NCI-H1436 (cell line): Measurements from ENCODE around the gene SWSAP1.

Experiments
- DNase-seq: peaks from one replicate; lab custom pipeline; 2025; lab: John Stamatoyannopoulos, UW

SWSAP1 gene

DNA sequence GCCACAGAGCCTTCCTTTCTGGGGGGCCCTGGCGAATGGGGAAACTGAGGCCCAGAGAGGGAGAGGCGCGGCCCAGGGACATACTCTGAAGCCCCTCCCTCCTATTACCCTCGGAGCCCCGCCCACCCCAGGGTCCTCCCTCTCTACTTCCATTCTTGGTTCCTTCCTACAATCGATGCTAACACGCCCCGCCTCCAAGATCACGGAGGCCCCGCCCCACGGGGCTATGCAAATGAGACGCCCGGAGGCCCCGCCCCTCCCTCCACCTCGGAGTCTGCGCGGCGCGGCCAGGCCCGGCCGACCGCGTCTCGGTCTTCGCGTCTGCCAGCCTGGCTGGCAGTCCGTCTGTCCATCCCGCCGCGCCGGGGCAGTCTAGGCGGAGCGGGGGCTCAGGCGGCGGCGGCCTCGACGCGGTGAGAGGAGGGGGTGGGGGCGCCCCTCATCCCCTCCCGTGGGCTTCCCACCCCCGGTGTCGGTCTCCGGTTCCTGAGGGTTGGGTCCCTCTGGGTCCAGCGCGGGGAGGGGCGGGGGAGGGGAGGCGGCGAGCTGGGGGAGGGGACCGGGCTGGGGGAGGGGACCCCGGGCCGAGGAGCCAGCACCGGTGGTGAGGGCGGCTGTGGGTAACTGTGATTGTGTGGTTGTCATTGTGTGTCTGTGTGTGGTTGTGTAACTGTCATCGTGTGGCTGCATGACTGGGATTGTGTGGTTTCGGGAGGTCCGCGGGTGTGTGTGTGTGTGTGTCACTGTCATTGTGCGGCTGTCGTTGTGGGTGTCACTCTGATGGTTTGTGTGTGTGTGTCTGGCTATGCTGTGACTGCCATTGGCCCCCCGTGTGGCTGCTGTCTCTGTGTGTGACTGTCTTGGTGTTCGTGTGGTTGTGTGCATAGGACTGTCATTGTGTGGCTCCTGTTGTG lies 19.0 kb upstream of the SWSAP1 start, which contains the start of gene PLPPR2:
Gene PLPPR2, plus strand, starts transcription at position 273 of the 914 bp plus-strand sequence. CDS start 2,242 bp downstream, outside the sequence.
- peak; percentile 89 for DNase-seq

DNA sequence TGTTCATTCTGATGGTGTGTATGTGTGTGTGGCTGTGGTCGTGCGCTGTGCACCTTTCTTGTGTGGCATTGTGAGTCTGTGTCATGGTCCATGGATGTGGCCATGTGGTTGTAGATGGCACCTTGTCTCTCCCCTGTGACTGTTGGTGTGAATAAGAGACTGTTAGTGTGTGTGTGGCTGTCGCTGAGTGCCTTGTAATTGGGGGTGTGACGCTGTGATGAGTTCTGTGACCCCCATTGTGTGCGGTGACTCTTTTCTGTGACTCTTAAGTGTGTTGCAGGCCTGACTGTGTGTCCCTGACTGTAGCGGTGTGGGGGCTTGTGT lies 18.4 kb upstream of the SWSAP1 start:
- DNase-seq: no peak

DNA sequence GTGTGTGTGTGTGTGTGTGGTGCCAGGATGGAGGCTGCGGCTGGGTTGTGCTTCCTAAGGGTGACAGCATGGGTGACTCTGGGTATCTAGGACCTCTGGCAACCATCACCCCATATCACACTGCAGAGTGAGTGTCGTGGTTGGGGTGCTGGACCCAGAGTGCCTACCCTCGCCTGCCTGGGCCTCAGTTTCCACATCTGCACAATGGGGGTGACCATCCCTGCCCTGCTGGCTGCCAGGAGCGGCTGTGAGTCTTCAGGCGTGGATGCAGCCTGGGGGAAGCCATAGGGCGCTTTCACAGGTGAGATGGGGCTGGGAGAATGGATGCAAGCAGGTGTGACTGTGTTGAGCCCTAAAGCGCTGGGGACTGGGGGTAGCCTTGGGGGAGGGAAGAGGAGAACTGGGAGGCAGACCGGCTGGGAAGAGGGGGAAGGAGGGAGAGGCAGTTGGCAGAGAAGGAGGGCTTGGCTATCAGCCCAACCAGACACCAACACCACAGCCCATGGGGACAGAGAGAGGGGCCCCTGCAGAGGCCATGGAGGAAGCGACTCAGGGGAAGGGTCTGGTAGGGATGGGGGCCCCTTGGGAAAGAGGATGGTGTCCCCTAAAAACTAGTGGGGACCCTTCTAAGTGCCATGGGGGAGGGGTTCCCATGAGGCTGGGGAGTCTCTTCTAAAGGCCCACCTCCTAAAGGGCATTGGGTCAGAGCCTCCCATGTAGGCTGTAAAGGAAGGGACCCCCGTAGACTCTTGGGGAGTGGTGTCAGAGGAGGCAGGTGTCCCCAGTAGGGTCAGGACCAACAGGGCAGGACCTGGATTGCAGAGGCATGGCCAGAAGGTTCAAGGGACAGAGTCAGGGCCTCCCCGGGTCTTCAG lies 17.6 kb upstream of the SWSAP1 start:
- DNase-seq: no peak

DNA sequence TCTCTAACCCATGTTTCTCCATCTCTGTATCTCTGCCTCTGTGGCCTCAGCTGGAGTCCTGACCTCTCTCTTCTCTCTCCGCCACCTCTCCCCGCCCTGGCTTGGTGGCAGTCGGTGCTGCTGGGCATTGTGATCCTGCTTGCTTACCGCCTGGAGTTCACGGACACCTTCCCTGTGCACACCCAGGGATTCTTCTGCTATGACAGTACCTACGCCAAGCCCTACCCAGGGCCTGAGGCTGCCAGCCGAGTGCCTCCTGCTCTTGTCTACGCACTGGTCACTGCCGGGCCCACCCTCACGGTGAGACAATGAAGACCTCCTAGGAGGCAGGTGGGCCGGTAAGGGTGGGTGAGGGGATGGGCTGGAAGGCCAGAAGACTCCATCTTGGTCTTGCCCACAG lies 15.0 kb upstream of the SWSAP1 start:
- DNase-seq: no peak

DNA sequence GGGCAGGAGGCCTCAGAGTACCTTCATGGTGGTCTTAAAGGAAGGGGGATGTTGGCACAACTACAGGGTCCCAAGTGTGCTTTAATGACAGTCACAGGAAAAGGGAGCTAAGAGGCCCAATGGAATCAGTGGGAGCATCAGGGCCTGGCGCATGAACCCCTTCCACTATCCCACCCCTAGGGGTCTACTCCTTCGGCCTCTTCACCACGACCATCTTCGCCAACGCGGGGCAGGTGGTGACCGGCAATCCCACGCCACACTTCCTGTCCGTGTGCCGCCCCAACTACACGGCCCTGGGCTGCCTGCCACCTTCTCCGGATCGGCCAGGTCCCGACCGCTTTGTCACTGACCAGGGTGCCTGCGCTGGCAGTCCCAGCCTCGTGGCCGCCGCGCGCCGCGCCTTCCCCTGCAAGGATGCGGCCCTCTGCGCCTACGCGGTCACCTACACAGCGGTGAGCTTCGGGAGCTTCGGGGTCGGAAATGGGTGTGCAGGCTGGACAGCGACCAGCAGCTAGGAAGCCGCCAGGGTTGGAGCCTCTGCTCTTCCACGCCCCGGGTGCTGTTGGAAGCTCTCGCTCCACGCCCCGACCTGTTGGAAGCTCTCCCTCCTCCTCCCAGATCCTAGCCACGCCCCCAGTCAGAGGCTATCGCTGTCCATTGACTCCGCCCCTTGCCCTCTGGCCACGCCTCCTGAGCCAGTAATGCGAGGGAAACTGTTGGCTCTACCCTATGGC lies 13.3 kb upstream of the SWSAP1 start:
- DNase-seq: no peak

DNA sequence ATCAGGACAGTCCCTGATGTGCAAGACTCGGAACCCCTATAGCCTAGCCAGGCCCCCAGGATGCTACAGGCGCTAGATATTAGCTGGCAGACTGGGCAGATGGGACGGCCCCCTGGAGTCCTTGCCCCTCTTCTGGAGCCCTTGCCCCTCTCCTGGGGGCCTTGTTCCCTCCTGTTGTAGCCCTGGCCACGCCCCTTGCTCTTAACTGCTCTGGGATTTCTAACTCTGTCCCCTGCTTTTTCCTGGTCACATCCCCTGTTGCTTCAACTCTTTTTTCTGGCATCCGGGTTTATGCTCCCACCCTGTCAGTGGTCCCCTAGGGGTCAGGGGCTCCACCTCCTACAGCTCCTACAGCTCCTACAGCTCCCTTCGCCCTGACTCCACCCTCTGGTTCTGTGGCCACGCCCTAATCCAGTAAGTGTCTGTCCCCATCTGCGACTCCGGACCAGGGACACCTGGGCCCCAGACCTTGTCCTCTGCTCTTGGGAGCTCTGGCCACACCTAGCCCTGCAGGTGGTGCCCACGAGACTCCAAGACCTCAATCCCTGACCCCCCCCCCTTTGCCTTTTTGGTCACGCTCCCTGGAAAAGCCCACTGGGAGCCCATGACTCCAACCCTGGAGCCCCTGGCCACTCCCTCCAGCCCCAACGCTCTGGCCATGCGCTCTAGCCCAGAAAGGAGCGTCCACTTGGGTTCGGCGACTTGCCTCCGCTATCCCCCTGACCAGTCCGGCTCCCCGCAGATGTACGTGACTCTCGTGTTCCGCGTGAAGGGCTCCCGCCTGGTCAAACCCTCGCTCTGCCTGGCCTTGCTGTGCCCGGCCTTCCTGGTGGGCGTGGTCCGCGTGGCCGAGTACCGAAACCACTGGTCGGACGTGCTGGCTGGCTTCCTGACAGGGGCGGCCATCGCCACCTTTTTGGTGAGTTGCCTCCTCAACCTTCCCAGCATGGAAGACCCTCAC lies 12.4 kb upstream of the SWSAP1 start:
- no peak for DNase-seq

DNA sequence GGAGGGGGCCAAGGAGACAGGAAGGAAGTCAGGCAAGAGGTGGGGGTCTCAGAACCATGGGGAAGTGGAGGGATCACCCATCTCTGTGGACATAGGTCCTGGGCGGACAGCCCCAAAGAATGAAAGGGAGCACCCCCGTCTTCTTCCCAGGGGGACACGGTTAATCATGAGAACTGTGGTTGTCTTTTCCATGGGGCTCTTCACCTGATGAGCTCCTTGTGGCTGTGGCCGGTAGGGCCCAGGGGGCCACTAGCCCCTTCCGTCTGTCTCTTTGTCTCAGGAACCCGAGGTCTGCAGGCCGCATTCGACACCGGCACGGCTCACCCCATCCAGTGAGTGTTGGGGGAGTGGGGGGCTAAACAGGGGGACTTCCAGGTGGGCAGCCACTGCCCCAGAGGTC lies 10.6 kb upstream of the SWSAP1 start:
- no peak for DNase-seq

DNA sequence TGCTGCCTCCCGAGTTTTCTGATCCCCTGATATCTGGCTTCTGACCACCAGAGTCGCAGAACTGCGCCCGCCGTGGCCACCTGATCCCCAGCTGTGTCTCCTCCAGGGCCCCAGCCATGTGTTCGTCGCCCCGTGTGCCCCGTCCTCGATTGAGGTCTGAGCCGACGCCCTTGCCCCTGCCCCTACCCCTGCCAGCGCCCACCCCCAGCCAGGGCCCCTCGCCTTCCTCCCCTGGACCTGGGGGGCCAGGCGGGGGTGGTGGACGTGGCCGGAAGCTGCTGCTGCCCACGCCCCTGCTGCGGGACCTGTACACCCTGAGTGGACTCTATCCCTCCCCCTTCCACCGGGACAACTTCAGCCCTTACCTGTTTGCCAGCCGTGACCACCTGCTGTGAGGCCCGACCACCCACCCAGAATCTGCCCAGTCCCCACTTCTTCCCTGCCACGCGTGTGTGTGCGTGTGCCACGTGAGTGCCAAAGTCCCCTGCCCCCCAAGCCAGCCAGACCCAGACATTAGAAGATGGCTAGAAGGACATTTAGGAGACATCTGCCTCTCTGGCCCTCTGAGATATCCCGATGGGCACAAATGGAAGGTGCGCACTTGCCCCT lies 10.1 kb upstream of the SWSAP1 start:
- no peak for DNase-seq

DNA sequence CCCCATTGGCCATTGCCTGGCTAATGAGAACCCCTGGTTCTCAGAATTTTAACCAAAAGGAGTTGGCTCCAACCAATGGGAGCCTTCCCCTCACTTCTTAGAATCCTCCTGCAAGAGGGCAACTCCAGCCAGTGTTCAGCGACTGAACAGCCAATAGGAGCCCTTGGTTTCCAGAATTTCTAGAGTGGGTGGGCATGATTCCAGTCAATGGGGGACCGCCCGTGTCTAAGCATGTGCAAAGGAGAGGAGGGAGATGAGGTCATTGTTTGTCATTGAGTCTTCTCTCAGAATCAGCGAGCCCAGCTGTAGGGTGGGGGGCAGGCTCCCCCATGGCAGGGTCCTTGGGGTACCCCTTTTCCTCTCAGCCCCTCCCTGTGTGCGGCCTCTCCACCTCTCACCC lies 9.5 kb upstream of the SWSAP1 start:
- no peak for DNase-seq

DNA sequence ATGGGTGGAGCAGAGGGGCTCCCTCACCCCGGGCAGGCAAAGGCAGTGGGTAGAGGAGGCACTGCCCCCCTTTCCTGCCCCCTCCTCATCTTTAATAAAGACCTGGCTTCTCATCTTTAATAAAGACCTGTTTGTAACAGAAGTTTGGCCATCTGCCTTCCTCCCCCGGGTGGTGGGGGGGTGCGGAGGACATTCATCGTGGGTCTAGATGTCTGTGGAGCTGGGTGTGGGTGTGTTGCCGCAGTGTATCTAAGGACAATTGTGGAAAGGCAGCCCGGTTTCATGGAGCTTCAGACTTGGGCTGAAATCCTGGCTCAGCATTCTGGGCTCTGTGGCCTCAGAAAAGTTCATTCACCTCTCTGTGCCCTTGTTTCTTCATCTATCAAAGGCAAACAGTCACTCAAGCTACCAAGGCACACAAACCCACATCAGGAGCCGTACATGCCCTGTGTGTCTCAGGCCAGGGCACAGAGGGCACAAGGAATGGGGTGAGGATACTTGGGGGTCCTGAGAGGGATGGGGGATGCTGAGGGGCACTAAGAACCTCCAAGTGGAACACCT lies 8.8 kb upstream of the SWSAP1 start:
- DNase-seq: no peak

DNA sequence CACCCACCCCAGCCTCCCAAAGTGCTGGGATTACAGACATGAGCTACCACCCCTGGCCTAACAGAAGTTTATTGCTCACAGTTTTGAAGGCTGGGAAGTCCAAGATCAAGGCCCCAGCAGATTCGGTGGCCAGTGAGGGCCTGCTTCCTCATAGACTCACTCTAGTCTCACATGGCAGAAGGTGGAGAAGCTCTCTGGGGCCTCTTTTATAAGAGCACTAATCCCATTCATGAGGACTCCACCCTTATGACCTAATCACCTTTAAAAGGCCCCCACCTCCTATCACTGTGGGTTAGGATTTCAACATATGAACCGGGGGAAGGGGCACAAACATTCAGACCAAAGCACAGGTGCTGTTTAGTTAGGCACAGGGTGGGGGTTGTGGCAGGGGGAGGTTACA lies 6.9 kb upstream of the SWSAP1 start:
- no peak for DNase-seq

DNA sequence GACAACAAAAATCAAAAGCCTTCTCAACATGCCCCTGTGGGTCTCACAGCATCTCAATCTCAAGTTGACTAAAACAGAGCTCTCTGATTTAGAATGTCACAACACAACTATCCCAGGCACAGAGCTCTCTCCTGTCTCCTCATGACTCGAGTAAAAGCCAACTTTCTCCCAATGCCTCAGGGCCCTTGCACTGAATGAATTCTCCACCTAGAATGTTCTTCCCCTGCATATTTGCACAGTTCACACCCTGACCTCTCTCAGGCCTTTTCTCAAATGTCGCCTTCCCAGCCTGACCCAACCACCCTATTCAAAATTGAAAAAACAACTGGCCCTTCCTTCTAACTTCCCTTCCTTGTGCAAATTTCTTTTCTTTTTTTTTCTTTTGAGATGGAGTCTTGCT lies 3.7 kb upstream of the SWSAP1 start:
- DNase-seq: no peak

DNA sequence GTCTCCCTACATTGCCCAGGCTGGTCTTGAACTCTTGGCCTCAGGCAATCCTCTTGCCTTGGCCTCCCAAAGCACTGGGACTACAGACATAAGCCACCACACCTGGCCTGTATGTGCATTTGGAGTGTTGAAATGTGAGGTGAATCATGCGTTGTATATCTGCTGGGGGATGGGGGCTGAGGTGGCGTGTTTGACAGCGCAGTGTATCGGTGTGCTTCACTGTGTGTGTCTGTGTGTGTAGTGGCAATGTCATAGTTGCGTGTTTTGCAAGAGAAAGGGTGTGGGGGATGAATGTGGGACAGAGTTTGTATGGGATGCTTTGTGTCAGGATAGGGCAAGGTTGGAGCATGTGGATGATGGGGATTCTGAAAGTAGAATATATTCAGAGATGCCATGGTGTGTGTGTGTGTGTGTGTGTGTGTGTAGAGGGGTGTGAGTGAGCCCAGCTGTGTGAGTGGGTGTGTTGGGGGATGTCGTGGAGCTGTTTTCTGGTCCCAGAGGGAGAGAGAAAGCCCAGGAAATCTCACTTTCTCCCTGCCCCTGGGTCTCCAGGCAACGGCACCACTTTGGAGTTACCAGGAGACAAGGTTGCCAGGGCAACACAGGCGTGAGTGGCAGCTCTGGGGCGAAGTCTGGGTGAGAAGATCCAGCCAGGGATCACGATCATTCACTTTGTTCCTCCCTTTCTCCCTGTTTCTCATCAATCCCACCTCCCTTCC lies 1.1 kb upstream of the SWSAP1 start:
- DNase-seq: peak; percentile 87

DNA sequence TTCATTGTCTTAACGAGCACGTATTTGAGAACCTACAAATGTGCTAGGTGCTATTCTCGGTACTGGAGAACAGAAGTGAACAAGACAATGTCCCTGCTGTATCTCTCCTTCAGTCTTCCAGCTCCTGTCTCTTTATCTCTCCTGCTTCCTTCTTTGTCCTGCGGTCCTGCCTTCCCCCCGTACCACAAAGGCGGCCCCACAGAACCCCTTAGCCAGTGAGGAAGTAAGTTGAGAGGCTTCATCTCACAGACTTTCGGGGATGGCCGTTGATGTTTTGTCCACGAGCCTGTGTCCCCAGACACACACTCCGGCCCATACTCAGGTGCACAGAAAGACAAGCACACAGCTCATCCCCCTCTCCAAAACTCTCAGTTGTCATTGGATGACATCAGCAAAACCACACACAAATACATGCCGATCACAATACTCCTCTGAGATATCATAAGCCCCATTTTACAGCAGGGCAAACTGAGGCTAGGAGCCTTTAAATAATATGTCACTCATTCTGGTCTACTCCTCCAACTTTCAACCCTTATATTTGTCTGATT lies 507 bp upstream of the SWSAP1 start:
- no peak for DNase-seq

DNA sequence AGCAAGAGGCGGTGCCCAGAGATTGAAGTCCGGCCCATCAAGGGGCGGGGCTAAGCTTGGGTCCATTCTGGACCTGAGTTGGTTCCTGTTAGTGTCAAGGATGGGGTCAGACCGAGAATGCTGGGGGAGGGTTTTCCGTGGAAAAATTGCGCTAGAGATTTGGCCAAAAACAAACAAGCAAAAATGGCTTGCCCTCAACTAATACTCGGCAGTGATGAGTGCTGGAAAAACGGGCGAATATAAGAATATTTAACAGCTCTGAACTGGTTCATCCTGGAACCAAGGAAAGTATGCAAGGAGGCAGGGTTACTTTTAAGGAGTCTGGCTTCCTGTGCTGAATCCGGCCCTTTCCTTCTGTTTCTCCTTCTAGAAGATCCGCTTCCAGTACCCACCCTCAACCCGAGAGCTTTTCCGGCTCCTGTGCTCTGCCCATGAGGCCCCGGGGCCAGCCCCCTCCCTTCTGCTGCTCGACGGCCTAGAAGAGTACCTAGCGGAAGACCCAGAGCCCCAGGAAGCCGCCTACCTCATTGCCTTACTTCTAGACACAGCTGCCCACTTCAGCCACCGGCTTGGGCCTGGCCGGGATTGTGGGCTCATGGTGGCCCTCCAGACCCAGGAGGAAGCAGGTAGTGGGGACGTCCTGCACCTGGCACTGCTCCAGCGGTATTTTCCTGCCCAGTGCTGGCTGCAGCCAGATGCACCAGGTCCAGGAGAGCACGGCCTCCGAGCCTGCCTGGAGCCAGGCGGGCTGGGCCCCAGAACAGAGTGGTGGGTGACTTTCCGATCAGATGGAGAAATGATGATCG lies 880 bp downstream of the SWSAP1 start:
- peak; percentile 17 for DNase-seq

DNA sequence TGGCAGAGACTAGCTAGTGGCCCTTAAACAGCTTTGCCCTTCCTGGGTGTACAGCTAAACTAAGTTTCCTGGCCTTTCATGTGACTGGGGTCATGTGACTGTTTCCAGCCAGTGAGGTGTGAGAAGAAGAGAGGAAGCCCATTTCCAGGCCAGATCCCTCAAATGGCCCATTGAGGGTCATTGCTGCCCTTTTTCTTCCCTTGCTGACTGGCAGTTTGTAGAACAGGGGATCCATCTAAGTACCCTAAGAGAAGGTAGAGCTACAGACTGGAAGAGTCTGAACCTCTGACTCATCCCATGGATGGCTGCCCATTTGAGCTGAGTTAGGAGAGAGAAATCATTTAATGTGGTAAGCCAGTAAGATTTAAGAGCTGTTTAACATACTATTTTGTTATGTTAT lies 2.8 kb downstream of the SWSAP1 start:
- no peak for DNase-seq

DNA sequence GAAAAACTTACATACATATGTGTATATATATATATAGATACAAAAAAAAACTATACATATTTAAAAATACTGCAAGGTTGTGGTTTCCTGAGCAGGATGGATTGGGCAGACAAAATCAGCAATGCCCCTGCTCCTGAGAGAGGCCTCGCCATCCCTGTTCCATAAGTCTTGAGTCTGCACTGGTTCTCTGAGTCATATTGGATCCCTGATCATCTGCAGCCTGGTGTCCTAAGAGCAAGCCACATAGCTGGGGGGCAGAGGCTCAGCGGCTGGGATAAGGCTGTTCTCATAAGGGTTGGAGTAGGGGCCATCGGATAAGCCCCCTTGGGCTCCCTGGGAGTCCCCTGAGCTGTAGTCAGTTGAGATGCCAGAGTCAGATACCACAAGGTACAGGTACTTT lies 3.3 kb downstream of the SWSAP1 start:
- DNase-seq: no peak

DNA sequence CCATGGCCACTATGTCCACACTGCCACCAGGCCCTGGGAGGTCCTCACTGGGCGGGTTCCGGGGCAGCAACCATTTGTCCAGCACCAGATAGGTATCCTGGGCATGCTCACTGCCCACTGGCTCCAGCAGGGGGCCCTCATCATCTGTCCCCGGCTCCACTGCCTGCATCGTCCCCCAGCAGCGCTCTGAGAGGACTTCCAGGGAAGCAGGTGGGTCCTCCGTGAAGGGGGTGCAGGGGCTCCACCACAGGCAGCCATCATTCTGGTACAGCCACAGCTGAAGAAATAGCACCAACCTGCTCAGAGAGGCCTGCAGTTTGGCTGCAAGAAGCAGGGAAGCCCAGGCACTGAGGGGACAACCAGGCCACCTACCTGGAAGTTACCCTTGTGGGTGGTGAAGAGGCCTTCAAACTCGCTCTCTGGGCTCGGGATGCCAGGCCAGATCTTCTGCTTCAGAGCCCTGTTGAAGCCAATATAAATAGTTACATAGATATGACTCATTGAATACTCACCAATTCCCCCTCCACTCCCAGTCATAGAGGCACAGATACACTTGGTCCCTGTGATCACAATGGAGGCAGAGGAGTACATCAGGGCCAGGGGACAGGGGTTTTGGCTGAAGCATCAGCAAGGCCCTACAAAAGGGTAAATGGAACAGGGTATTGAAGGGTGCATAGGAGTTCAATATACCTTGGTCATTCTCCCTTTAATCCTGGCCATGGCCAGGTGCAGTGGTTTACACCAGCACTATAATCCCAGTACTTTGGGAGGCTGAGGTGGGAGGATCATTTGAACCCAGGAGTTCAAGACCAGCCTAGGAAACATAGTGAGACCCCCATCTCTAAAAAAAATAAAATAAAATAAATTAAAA lies 4.1 kb downstream of the SWSAP1 start:
- peak; percentile 44 for DNase-seq
